OCI-M2 (cell line): ENCODE results near the gene EXPH5.
A peak's percentile ranks its signal among the peaks of the same experiment; 100 is the strongest.

ENCODE experiments used
- DNase-seq: peaks from one replicate; lab custom pipeline; 2025; ENCODE audit not compliant: unreplicated experiment; lab: John Stamatoyannopoulos, UW

EXPH5 gene

DNA sequence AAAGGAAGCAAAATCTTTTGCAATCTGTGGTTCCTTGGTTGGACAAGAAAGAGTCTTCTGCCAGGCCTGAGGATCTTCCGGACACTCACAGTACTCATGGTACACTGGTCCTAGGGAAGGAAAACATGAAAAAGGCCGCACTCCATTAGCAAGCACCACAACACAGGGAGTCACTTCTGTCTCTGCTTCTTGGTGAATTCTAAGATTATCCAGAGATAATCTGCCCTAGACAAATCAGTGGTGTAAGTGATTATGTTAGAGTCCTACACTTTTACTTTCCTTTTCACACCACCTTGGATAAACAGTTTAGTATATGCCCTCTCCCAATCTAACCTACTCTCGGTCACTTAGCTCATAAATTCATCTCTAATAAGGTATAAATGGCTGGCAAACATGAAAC is 107.2 kb downstream of the EXPH5 start:
- DNase-seq, result no peak

DNA sequence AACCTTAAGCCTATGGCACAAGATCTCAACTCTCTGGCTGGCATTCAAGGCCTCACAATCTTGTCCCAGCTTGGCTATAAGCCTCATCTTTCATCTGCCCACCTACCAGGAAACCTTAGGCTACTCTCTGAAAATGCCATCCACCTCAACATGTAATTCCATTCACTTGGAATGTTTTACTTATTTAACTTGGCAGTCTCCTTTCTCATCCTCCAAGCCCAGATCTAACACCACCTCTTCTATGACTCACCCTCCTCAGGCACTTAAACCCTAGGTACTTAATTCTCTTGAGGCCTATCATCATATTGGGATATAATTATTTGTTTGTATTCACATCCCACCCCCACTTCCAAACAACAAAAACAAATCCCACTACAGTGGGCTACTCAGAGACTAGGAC is 110.4 kb downstream of the EXPH5 start:
- no peak for DNase-seq

DNA sequence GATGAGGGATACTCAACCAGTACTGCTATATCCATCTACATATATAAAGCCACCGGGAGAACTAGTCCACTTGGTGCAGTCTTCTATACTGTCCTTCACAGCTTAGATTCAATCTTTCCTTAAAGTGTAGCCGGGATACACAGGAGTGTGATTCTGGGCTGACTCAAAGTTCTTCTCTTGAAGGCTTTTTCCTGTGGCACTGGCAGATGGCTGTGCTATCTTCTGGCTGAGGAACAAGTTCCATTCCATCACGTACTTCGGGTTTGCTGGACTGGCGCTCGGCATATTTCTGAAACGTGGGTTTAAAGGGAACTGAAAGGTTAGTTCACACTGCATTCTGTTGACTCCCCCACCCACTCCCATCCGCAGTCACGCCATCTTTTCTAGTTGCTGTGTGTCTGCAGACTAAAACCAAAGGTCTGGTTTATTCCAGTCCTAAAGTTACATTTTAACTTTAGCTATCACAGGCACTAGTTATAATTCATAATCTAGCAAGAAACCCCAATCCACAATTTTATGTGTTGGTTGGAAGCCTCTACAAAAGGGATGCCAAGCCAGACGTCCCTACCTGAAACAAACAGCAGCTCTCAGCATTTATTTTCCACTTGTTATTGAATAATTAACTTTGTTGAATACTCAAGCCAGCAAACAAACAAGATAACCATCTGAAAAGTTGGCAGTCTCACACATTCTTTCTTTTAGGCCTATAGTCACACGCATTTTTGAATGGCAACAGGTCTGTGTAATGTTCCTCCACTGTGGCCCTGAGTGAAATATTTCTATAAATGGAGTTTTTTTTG is 118.7 kb downstream of the EXPH5 start:
- DNase-seq, result no peak

DNA sequence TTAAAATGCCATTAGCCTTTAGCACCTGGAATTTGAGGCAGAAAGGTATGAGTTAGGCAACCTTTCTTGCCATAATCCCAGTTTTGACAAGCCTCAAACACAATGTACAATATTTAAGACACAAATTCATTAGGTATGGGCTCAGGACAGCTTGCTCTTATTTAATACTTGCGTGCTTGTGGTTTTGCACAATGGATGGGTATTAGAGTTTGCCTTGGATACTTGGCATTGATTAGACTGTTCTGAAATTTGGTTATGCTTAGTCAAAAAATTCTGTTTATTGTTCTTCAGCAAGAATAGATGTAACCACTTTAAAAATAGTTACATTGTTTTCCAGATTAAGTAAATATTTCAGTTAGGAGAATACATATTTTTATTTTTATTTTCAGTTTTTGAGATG is 120.9 kb downstream of the EXPH5 start:
- no peak for DNase-seq

DNA sequence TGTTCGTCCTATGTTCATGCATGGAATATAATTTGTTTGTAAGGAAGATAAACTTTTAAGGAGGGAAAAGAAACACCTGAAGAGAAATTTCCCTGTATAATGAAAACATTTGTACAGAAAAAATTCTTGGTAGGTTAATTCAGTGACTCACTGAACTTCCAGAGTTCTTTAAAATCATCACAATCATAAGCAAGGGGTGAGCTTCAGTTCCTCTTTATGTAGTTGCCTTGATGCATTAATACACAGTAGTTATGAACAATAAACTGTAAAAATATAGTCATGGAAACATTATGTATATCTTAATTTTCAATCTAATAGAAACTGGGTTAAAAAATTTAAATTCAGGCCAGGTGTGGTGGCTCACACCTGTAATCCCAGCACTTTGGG is 125.1 kb downstream of the EXPH5 start:
- DNase-seq, result no peak

DNA sequence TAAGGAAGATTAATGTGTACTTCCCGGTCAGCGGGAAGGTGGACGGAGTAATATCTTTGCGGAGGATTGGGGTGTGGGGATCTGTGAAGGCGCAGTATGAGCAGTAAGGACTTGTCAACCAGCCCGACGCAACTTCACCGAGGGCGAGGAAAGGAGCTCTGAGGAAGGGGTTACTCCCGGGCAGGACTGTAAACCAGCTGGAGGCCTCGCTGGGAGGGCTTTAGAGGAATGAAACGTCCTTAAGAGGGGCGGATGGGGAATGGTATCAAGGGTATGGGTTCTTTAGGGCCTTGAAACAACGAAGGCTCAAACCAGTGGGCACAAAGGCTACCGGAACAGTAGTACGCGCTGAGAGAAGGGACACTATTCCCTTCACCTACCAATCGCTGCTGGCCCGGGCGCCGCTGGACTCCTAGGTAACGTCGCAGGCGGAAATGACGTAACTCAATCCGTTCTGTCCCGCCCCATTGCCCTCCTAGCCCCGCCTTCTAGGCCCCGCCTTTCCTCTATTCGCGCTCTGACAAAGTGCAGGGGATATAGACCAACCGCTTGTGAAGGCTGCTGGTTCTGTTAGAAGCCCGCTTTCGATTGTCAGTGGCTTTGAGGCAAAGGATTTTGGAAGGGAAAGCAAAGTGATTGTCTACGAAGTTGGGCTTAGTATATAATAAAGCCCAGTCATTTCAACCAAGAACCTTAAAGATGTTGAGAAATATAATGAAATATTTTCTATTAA is 126.3 kb downstream of the EXPH5 start, which contains the start of gene C11orf65:
TSS of gene C11orf65 (minus strand) at position 439 of the 733 bp plus-strand sequence. CDS start 5,970 bp downstream, outside the sequence.
- DNase-seq, result peak; percentile 92

DNA sequence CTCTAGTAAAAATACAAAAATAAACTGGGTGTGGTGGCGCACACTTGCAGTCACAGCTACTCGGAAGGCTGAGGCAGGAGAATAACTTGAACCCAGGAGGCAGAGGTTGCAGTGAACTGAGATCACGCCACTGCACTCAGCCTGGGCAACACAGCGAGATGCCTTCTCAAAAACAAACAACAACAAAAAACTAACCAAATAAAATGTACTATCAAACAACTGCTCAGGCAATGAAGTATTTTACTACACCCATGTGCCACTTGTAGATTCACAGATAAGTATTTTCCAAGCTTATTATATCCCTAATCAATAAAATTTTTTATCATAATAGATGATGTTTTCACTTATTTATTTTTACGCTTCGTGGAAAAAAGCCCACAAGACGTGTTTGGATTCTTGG is 127.2 kb downstream of the EXPH5 start:
- no peak for DNase-seq
